PFSK-1 (cell line): ENCODE results near the gene PTPRK.

Source experiments
- FOXP2 ChIP-seq: optimal IDR thresholded peaks from 2 replicates; pipeline ENCODE3; 2011; ENCODE audit warnings: borderline replicate concordance, control low read depth, inconsistent platforms; ENCODE audit not compliant: insufficient read depth; ENCODE audit errors: extremely low read length, extremely low read depth
- POLR2AphosphoS5 ChIP-seq: IDR thresholded peaks from 2 replicates; pipeline ENCODE4 v1.6.1; 2012; ENCODE audit warnings: low read depth, mild to moderate bottlenecking, control low read depth, low read length, moderate library complexity
- REST ChIP-seq, 2 experiments: IDR thresholded peaks; 2 replicates each; pipeline versions ENCODE4 v1.6.1 to v1.8.0; 2011 to 2012; ENCODE audit warnings: low read depth in 2 of 2, low read length in 2 of 2, control low read depth in 1 of 2, inconsistent platforms in 1 of 2, mild to moderate bottlenecking in 1 of 2, moderate library complexity in 1 of 2; ENCODE audit not compliant: insufficient read depth in 1 of 2
- SIN3A ChIP-seq: IDR thresholded peaks from 2 replicates; pipeline ENCODE4 v1.6.1; 2012; ENCODE audit warnings: mild to moderate bottlenecking, low read length, moderate library complexity, borderline replicate concordance; ENCODE audit not compliant: insufficient read depth
- TAF1 ChIP-seq: IDR thresholded peaks from 2 replicates; pipeline ENCODE4 v1.6.1; 2012; ENCODE audit warnings: low read length, control low read depth, borderline replicate concordance; ENCODE audit not compliant: insufficient read depth

Gene PTPRK

GRCh38 chr6:128507337-128508310 lies 12.8 kb downstream of the PTPRK start:
- no peak for TF ChIP-seq FOXP2
- TF ChIP-seq SIN3A: no peak
- TF ChIP-seq POLR2AphosphoS5: no peak
- TF ChIP-seq REST (IDR thresholded peaks at IDR 0.05; ENCODE audit: insufficient read depth in 1 of 2, low read depth in 2 of 2, low read length in 2 of 2): no peak
- no peak for TF ChIP-seq TAF1

GRCh38 chr6:128505603-128506002 lies 14.8 kb downstream of the PTPRK start:
- TF ChIP-seq POLR2AphosphoS5: no peak
- no peak for TF ChIP-seq TAF1
- no peak for TF ChIP-seq REST (IDR thresholded peaks at IDR 0.05; ENCODE audit: insufficient read depth in 1 of 2, low read depth in 2 of 2, low read length in 2 of 2)
- TF ChIP-seq SIN3A: no peak
- no peak for TF ChIP-seq FOXP2

GRCh38 chr6:128504003-128504654 lies 16.3 kb downstream of the PTPRK start:
- no peak for TF ChIP-seq REST (IDR thresholded peaks at IDR 0.05; ENCODE audit: insufficient read depth in 1 of 2, low read depth in 2 of 2, low read length in 2 of 2)
- no peak for TF ChIP-seq POLR2AphosphoS5
- TF ChIP-seq SIN3A: no peak
- TF ChIP-seq FOXP2: no peak
- no peak for TF ChIP-seq TAF1

GRCh38 chr6:128500749-128501600 lies 19.4 kb downstream of the PTPRK start:
- no peak for TF ChIP-seq SIN3A
- TF ChIP-seq TAF1: no peak
- no peak for TF ChIP-seq REST (IDR thresholded peaks at IDR 0.05; ENCODE audit: insufficient read depth in 1 of 2, low read depth in 2 of 2, low read length in 2 of 2)
- TF ChIP-seq POLR2AphosphoS5: no peak
- TF ChIP-seq FOXP2: no peak
